Astrocyte of the spinal cord (primary cell): Measurements from ENCODE around the gene SMYD3.

Experiments
- DNase-seq: peaks from one replicate; pipeline ENCODE4 v3.0.0; 2011; ENCODE audit warnings: low read depth, low spot score
- H3K4me3 ChIP-seq: 2 replicates; pipeline ENCODE4 v1.5.1; 2011; ENCODE audit warnings: low read depth, mild to moderate bottlenecking, low read length, moderate library complexity
- in situ Hi-C: cut with HindIII; loops from 2 replicates; pipeline ENCODE4 v1.10.0; 2017; ENCODE audit warnings: low sequenced_read_pairs
- TF ChIP-seq, protein P1 (sequence below): IDR thresholded peaks from 2 replicates; pipeline ENCODE4 v1.5.1; 2012; ENCODE audit warnings: low read depth, mild to moderate bottlenecking, low read length, inconsistent platforms

Gene SMYD3

DNA sequence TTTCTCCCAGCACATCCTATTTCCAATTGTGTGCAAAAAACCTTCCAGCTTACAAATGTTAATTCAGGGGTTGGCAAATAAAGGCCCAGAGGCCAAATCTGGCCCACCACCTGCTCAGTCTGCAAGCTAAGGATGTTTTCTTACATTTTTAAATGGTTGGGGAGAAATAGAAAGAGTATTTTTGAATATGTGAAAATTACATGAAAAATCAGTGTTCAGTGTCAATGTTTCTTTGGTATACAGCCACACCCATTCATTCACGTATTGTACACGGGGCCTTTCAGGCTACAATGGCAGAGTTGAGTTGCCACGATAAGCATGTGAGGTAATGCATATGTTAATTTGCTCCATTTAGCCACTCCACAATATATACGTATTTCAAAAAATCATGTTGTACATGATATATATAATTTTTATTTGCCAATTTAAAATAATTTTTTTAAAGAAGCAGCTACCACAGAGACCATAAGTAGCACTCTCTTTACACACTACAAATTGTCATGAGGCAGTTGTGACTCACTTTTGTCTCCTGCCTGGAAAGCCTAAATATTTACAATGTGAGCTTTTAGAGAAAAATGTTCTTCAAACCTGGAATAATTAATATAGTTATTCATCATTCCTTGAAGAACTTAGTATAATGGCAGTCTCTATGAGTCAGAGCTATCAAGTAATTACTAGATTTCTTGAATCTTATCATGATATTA, 189.6 kb downstream of the SMYD3 start:
- DNase-seq: peak; percentile 45
- TF ChIP-seq, protein P1, sequence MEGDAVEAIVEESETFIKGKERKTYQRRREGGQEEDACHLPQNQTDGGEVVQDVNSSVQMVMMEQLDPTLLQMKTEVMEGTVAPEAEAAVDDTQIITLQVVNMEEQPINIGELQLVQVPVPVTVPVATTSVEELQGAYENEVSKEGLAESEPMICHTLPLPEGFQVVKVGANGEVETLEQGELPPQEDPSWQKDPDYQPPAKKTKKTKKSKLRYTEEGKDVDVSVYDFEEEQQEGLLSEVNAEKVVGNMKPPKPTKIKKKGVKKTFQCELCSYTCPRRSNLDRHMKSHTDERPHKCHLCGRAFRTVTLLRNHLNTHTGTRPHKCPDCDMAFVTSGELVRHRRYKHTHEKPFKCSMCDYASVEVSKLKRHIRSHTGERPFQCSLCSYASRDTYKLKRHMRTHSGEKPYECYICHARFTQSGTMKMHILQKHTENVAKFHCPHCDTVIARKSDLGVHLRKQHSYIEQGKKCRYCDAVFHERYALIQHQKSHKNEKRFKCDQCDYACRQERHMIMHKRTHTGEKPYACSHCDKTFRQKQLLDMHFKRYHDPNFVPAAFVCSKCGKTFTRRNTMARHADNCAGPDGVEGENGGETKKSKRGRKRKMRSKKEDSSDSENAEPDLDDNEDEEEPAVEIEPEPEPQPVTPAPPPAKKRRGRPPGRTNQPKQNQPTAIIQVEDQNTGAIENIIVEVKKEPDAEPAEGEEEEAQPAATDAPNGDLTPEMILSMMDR: no peak
- in situ Hi-C loops: no loop called here
- no peak overlapping the region for H3K4me3 ChIP-seq

DNA sequence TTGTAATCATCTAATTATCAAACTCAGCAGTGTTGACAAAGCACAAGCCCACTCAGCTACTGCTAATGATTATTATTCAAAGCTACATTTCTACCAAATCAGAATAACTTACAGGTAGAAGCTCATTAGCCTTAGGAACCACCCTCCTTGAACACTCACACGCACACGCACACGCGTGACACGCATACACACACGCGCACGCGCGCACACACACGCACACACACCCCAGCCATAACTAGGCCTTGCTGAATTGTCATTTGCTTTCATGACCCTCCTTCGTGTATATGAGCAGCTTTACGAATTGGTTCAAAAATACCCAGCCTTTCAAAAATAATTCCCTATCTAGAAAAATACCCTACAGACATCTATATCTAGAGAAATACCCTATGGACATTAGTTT, 195.6 kb downstream of the SMYD3 start:
- H3K4me3 ChIP-seq: no peak overlapping the region
- TF ChIP-seq, protein P1: no peak
- DNase-seq: no peak
- in situ Hi-C loops: no loop called here

GRCh38 chr1:246309247-246309884, 197.7 kb downstream of the SMYD3 start:
- H3K4me3 ChIP-seq: no peak overlapping the region
- no peak for DNase-seq
- in situ Hi-C loops: no loop called here
- TF ChIP-seq, protein P1: no peak

DNA sequence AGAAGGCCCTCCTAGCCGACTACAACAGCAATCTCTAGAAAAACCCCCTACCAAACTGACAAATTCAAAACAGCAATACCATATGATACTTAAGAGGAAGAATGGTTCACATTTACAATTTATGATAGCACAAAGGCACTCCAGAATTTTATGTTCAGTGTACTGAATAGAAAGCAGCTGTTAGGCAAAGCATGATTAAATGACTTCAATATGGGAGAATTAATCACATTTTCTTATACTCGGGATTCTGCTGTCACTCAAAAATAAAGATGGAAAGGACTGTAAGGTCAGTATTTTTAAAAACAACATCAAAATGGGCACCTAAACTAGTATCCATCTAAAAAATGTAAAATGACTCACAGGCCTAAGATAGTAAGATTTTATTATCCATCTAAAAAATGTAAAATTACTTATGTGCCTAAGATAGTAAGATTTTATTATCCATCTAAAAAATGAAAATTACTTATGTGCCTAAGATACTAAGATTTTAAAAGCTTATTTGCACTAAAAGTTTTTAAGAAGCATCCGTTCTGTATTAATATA, 198.5 kb downstream of the SMYD3 start:
- no peak for DNase-seq
- in situ Hi-C loops: no loop called here
- H3K4me3 ChIP-seq: no peak overlapping the region
- TF ChIP-seq, protein P1: no peak

- TF ChIP-seq, protein P1: no peak
- no peak for DNase-seq
- in situ Hi-C loops: no loop called here
Measured at GRCh38 chr1:246306415-246307037, 200.6 kb downstream of the SMYD3 start.

DNA sequence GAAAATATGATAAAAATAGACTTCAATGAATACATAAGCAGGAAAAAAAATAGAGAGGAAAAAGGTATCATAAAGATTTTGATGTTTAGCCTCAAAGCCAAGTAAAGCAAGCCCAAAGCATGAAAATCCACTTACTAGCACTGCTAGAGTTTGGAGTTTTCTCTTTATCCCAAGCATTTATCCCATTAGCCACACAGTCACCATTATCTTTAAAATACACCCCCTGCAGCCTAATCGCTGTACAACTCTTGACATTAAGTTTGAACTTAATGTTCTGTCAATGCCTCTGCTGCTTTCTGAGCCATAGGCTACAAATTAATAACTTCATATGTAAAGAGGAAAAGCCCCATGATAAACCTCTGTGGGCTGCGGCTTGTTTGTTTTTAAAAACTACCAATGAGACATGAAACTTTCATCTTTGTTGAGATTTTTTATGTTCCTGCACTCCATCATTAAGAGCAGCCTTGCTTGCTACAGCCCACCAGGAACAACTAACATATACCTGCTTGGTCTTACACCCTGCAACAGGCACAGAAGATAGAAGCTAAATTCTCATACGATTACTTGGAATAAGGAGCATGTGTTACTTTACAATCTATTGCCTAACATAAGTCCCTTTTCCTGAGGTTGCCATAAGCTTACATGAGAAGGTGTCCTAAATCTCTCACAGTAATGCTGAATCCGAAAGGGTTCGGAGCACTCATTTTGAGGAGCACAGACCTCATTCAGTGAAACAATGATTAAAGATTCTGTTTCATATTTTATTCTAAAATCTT, 202.4 kb downstream of the SMYD3 start:
- DNase-seq: no peak
- in situ Hi-C loops: no loop called here
- no peak overlapping the region for H3K4me3 ChIP-seq
- TF ChIP-seq, protein P1: no peak

More at GRCh38 chr1:246306415-246307037, 200.6 kb downstream of the SMYD3 start:
- no peak overlapping the region for H3K4me3 ChIP-seq
